ENCODE results near the gene APMAP. TPM values are rescaled to one million over a fixed set of nuclear protein-coding genes. Genes with fewer than 3 reads are reported as not detected.

APMAP gene
- total RNA-seq, 1 donor from 2014 or later = 76.3 TPM

- no peak overlapping the region for H3K4me3 Mint-ChIP-seq (ENCODE audit: unreplicated experiment)
- no peak for DNase-seq (ENCODE audit: extremely low spot score, unreplicated experiment)
- no peak overlapping the region for H3K27ac Mint-ChIP-seq (ENCODE audit: unreplicated experiment)
- H3K4me1 Mint-ChIP-seq (ENCODE audit: unreplicated experiment) = no peaks in the 10 kb centered on the region
- H3K36me3 Mint-ChIP-seq (ENCODE audit: unreplicated experiment) = peaks cover 7% of the 10 kb centered on the region
- TF ChIP-seq, protein P1, sequence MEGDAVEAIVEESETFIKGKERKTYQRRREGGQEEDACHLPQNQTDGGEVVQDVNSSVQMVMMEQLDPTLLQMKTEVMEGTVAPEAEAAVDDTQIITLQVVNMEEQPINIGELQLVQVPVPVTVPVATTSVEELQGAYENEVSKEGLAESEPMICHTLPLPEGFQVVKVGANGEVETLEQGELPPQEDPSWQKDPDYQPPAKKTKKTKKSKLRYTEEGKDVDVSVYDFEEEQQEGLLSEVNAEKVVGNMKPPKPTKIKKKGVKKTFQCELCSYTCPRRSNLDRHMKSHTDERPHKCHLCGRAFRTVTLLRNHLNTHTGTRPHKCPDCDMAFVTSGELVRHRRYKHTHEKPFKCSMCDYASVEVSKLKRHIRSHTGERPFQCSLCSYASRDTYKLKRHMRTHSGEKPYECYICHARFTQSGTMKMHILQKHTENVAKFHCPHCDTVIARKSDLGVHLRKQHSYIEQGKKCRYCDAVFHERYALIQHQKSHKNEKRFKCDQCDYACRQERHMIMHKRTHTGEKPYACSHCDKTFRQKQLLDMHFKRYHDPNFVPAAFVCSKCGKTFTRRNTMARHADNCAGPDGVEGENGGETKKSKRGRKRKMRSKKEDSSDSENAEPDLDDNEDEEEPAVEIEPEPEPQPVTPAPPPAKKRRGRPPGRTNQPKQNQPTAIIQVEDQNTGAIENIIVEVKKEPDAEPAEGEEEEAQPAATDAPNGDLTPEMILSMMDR (IDR thresholded peaks at IDR 0.05) = no peak
- no peaks in the 10 kb centered on the region for H3K27me3 Mint-ChIP-seq (ENCODE audit: unreplicated experiment)
- no peaks in the 10 kb centered on the region for H3K9me3 Mint-ChIP-seq (ENCODE audit: unreplicated experiment)
Observed at GRCh38 chr20:25011261-25011660, 18.7 kb upstream of the APMAP start.

GRCh38 chr20:25009218-25010145, 16.9 kb upstream of the APMAP start:
- TF ChIP-seq, protein P1 (IDR thresholded peaks at IDR 0.05) = no peak
- Mint-ChIP-seq H3K4me3 (ENCODE audit: unreplicated experiment) (no peak overlapping the region), H3K27me3 (ENCODE audit: unreplicated experiment) (no peaks in the 10 kb centered on the region), H3K36me3 (ENCODE audit: unreplicated experiment) (peaks cover 7% of the 10 kb centered on the region), H3K27ac (ENCODE audit: unreplicated experiment) (no peak overlapping the region), H3K9me3 (ENCODE audit: unreplicated experiment) (no peaks in the 10 kb centered on the region), H3K4me1 (ENCODE audit: unreplicated experiment) (no peaks in the 10 kb centered on the region)
- DNase-seq (ENCODE audit: extremely low spot score, unreplicated experiment) = peak; percentile 44

GRCh38 chr20:25008388-25009217, 16.1 kb upstream of the APMAP start:
- Mint-ChIP-seq H3K36me3 (ENCODE audit: unreplicated experiment) (peaks cover 7% of the 10 kb centered on the region), H3K9me3 (ENCODE audit: unreplicated experiment) (no peaks in the 10 kb centered on the region), H3K4me3 (ENCODE audit: unreplicated experiment) (no peak overlapping the region), H3K4me1 (ENCODE audit: unreplicated experiment) (no peaks in the 10 kb centered on the region), H3K27me3 (ENCODE audit: unreplicated experiment) (peaks cover 3% of the 10 kb centered on the region), H3K27ac (ENCODE audit: unreplicated experiment) (no peak overlapping the region)
- DNase-seq (ENCODE audit: extremely low spot score, unreplicated experiment) = peak; percentile 71
- TF ChIP-seq, protein P1 (IDR thresholded peaks at IDR 0.05) = no peak

GRCh38 chr20:25007491-25008305, 15.1 kb upstream of the APMAP start:
- Mint-ChIP-seq H3K27me3 (ENCODE audit: unreplicated experiment) (peaks cover 10% of the 10 kb centered on the region), H3K27ac (ENCODE audit: unreplicated experiment) (no peak overlapping the region)
- TF ChIP-seq, protein P1 (IDR thresholded peaks at IDR 0.05) = no peak

More at GRCh38 chr20:25007491-25008305, 15.1 kb upstream of the APMAP start:
- DNase-seq (ENCODE audit: extremely low spot score, unreplicated experiment) = peak; percentile 80
- H3K4me1 Mint-ChIP-seq (ENCODE audit: unreplicated experiment) = no peaks in the 10 kb centered on the region
- no peak overlapping the region for H3K4me3 Mint-ChIP-seq (ENCODE audit: unreplicated experiment)
- peaks cover 11% of the 10 kb centered on the region for H3K36me3 Mint-ChIP-seq (ENCODE audit: unreplicated experiment)
- H3K9me3 Mint-ChIP-seq (ENCODE audit: unreplicated experiment) = peaks cover 4% of the 10 kb centered on the region

Data from osteocyte (in vitro differentiated cells).